Bronchial epithelial cell (primary cell): ENCODE data around the gene DRAP1. TPM values are rescaled to one million over a fixed set of nuclear protein-coding genes. Genes with fewer than 3 reads are reported as not detected.
A peak's percentile ranks its signal among the peaks of the same experiment; 100 is the strongest.

Experiments used
- DNase-seq: peaks from one replicate; pipeline ENCODE4 v3.0.0-alpha.2; 2010; ENCODE audit warnings: low read depth
- FAIRE-seq: peaks from 2 replicates; lab custom pipeline; 2011; peaks lifted over from hg19 to GRCh38; lab: Jason Lieb, UNC
- H3K27me3 ChIP-seq: 2 replicates; pipeline ENCODE4 v1.5.1; 2011; ENCODE audit warnings: low read length; ENCODE audit not compliant: control insufficient read depth, insufficient read depth
- H3K36me3 ChIP-seq: 2 replicates; pipeline ENCODE4 v1.5.1; 2011; ENCODE audit warnings: low read length; ENCODE audit not compliant: control insufficient read depth, insufficient read depth
- H3K4me3 ChIP-seq: 2 replicates; pipeline ENCODE4 v1.5.1; 2011; ENCODE audit warnings: mild to moderate bottlenecking, low read depth, low read length, control low read depth
- total RNA-seq: library from RNA; depleted of rRNA; stranded (reverse); fragments of >200 nt; gene quantifications from 2 replicates; pipeline ENCODE4 v1.2.1, GENCODE V29; 2014
- TF ChIP-seq, protein P1 (sequence below): IDR thresholded peaks from 2 replicates; pipeline ENCODE4 v1.5.1; 2011; ENCODE audit warnings: mild to moderate bottlenecking, moderate library complexity, low read length, control low read depth, inconsistent platforms; ENCODE audit not compliant: insufficient read depth, severe bottlenecking

Gene DRAP1
- 176 and 429 TPM in 2 replicates for total RNA-seq

GRCh38 chr11:65919141-65919572, at the start of gene DRAP1:
TSS of gene DRAP1 (plus strand) at chr11:65919426. CDS start at chr11:65919502, 76 bp downstream.
- peak; percentile 84 for DNase-seq
- no peaks in the 10 kb centered on the region for H3K27me3 ChIP-seq
- TF ChIP-seq, protein P1, sequence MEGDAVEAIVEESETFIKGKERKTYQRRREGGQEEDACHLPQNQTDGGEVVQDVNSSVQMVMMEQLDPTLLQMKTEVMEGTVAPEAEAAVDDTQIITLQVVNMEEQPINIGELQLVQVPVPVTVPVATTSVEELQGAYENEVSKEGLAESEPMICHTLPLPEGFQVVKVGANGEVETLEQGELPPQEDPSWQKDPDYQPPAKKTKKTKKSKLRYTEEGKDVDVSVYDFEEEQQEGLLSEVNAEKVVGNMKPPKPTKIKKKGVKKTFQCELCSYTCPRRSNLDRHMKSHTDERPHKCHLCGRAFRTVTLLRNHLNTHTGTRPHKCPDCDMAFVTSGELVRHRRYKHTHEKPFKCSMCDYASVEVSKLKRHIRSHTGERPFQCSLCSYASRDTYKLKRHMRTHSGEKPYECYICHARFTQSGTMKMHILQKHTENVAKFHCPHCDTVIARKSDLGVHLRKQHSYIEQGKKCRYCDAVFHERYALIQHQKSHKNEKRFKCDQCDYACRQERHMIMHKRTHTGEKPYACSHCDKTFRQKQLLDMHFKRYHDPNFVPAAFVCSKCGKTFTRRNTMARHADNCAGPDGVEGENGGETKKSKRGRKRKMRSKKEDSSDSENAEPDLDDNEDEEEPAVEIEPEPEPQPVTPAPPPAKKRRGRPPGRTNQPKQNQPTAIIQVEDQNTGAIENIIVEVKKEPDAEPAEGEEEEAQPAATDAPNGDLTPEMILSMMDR: no peak
- FAIRE-seq: no peak
- peak within 1 kb of the TSS; percentile 86 for H3K4me3 ChIP-seq
- peaks cover 10% of the 10 kb centered on the region for H3K36me3 ChIP-seq

- no peaks in the 10 kb centered on the region for H3K27me3 ChIP-seq
- peaks cover 13% of the 10 kb centered on the region for H3K36me3 ChIP-seq
- FAIRE-seq (no peak), DNase-seq (no peak)
- no peak overlapping the region for H3K4me3 ChIP-seq
- TF ChIP-seq, protein P1: no peak
Observed at GRCh38 chr11:65869643-65870306, 49.5 kb upstream of the DRAP1 start.

- Histone ChIP-seq H3K4me3 (no peak overlapping the region), H3K27me3 (no peaks in the 10 kb centered on the region), H3K36me3 (peaks cover 9% of the 10 kb centered on the region)
- no peak for DNase-seq
- no peak for FAIRE-seq
- TF ChIP-seq, protein P1: no peak
Observed at GRCh38 chr11:65870307-65870658, 48.9 kb upstream of the DRAP1 start.

DNA sequence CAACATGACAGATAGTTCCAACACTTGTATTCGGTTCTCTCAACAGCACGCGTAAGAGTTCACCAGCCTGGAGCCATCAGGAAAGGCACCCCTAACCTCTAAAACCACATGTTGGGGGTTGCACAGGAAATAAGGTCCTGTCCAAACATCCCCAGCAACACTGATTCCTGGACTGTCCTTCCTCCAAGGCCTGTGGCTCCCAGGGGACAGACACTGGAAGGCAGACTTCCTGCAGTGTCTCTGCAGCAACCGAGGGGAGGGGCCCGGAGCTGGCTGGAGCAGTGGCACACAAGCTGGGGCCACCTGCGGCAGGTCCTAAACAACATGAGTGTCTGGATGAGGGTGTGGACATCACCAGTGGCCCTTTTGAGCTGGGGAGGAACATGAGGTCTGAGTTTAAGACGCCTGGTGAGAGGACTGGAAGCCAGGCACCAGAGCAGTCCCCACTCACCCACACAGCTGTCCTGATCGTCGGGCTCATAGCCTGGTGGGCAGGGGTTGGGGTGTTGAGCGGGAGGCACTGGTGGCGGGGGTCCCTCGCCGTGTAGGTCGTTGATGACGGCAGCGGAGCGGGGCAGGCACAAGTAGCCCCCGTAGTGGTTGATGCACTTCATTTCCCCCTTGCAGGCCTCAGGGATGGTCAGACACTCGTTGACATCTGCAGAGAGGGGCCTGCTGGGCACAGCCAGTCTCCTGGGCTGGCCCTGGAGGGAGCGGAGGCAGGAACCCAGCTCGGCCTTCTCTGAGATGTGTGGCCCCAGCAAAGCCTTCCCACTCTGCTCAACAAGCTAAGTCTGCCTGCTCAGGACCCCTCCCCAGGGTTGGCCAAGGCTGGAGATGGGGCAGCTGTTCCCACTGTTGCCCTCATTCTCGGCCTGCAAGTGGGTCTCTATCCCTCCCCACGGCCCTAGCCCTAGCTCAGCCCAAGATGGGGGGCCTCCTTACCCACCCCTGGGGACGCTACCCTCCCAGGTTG, 48.2 kb upstream of the DRAP1 start:
- DNase-seq (no peak), FAIRE-seq (no peak)
- Histone ChIP-seq H3K36me3 (peaks cover 4% of the 10 kb centered on the region), H3K27me3 (no peaks in the 10 kb centered on the region), H3K4me3 (no peak overlapping the region)
- TF ChIP-seq, protein P1: no peak

DNA sequence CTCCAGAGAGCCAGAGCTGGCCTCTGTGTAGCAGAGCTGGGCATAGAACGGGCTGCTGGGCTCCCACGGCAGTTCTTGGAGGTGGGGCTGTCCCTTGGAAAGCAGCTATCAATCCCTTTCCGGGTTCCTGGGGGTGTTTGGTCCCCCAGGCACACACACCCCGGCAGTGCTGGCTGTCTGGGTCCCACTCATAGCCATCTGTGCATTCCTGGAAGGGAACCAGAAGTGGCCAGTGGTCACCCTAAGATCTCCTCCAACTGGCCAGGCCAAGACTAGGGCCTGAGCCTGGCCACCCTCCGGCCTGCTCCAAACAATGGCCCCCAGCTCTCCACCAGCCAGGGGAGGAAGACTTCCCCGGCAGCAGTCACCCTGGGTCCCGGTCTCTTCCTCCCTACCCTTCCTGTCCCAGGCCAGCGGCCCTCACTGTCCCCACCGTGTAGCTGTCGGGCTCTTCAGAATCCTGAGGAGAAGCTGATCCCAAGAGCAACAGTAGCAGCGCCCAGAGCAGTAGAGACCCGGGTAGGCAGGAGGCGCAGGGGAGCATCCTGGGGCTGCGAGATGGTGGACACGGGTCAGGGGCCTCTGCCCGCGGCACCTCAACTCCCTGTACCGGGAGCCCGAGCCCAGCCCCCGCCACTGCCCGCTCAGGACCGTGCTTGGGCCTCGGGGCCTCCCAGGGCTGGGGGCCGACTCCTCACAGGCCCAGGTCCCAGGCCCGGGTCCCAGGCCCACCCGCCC, 47.2 kb upstream of the DRAP1 start:
- no peaks in the 10 kb centered on the region for H3K27me3 ChIP-seq
- peak overlapping the region; percentile 65 for H3K4me3 ChIP-seq
- no peak for FAIRE-seq
- DNase-seq: no peak
- TF ChIP-seq, protein P1: peak; percentile 5
- peaks cover under 1% of the 10 kb centered on the region for H3K36me3 ChIP-seq
